Measurements from ENCODE around the gene TEAD4.

- TF ChIP-seq CTCF (IDR thresholded peaks at IDR 0.05; ENCODE audit: borderline replicate concordance, extremely low read depth, low read length, poor library complexity, severe bottlenecking), result no peak
- no peak for TF ChIP-seq EZH2 (IDR thresholded peaks at IDR 0.05; ENCODE audit: borderline replicate concordance, low read depth, low read length, severe bottlenecking)
Measured at GRCh38 chr12:2959505-2960389, 550 bp downstream of the TEAD4 start.
